GM19193 (cell line): ENCODE data around the gene SCFD2.

ENCODE experiments used
- POLR2A ChIP-seq: IDR thresholded peaks from 4 replicates; pipeline ENCODE4 v1.6.1; 2011; ENCODE audit not compliant: insufficient read depth, insufficient read length; ENCODE audit errors: extremely low read depth

Gene SCFD2

GRCh38 chr4:53023677-53024299 lies 342.1 kb downstream of the SCFD2 start:
- TF ChIP-seq POLR2A: no peak

GRCh38 chr4:53022513-53023100 lies 343.3 kb downstream of the SCFD2 start:
- TF ChIP-seq POLR2A: no peak

- TF ChIP-seq POLR2A: no peak
Measured at GRCh38 chr4:53021754-53022512, 343.9 kb downstream of the SCFD2 start.

- TF ChIP-seq POLR2A: no peak
Measured at GRCh38 chr4:53019485-53020382, 346.1 kb downstream of the SCFD2 start.

- TF ChIP-seq POLR2A: no peak
Measured at GRCh38 chr4:53018471-53018870, 347.4 kb downstream of the SCFD2 start.

GRCh38 chr4:53016099-53016820 lies 349.6 kb downstream of the SCFD2 start:
- TF ChIP-seq POLR2A: no peak

GRCh38 chr4:53015681-53016080 lies 350.2 kb downstream of the SCFD2 start:
- TF ChIP-seq POLR2A: no peak

GRCh38 chr4:53014881-53015280 lies 351.0 kb downstream of the SCFD2 start:
- TF ChIP-seq POLR2A: no peak

GRCh38 chr4:53013873-53014775 lies 351.7 kb downstream of the SCFD2 start:
- TF ChIP-seq POLR2A: no peak

GRCh38 chr4:53012738-53013137 lies 353.1 kb downstream of the SCFD2 start:
- TF ChIP-seq POLR2A: no peak

GRCh38 chr4:53011259-53011905 lies 354.5 kb downstream of the SCFD2 start:
- no peak for TF ChIP-seq POLR2A

- TF ChIP-seq POLR2A: no peak
Measured at GRCh38 chr4:53010318-53010717, 355.5 kb downstream of the SCFD2 start.

GRCh38 chr4:53009824-53010223 lies 356.0 kb downstream of the SCFD2 start:
- no peak for TF ChIP-seq POLR2A
